HG02588 (cell line): Measurements from ENCODE around the gene CNGA3.

ENCODE experiments used
- ATAC-seq: cut with Tn5 transposase; IDR thresholded peaks from one replicate; pipeline ENCODE4 v1.9.1; 2021; ENCODE audit warnings: mild to moderate bottlenecking, moderate library complexity; ENCODE audit not compliant: unreplicated experiment

CNGA3 gene

GRCh38 chr2:98327776-98328175, 18.5 kb upstream of the CNGA3 start:
- no peak for ATAC-seq

GRCh38 chr2:98329549-98329948, 16.7 kb upstream of the CNGA3 start:
- ATAC-seq, result no peak

- ATAC-seq, result no peak
Observed at GRCh38 chr2:98332989-98333388, 13.3 kb upstream of the CNGA3 start.

GRCh38 chr2:98333922-98334321, 12.3 kb upstream of the CNGA3 start:
- no peak for ATAC-seq

GRCh38 chr2:98334439-98335078, 11.7 kb upstream of the CNGA3 start:
- no peak for ATAC-seq

- no peak for ATAC-seq
Observed at GRCh38 chr2:98335271-98335670, 11.0 kb upstream of the CNGA3 start.

GRCh38 chr2:98341241-98341640, 5.0 kb upstream of the CNGA3 start:
- no peak for ATAC-seq

GRCh38 chr2:98343285-98343684, 3.0 kb upstream of the CNGA3 start:
- no peak for ATAC-seq

- ATAC-seq, result no peak
Observed at GRCh38 chr2:98347298-98348065, 1.2 kb downstream of the CNGA3 start.

- no peak for ATAC-seq
Observed at GRCh38 chr2:98348066-98348561, 1.9 kb downstream of the CNGA3 start.

- no peak for ATAC-seq
Observed at GRCh38 chr2:98350411-98350810, 4.2 kb downstream of the CNGA3 start.

- ATAC-seq, result no peak
Observed at GRCh38 chr2:98355881-98356280, 9.6 kb downstream of the CNGA3 start.

GRCh38 chr2:98356729-98357128, 10.5 kb downstream of the CNGA3 start:
- ATAC-seq, result no peak

- ATAC-seq, result no peak
Observed at GRCh38 chr2:98357849-98358248, 11.6 kb downstream of the CNGA3 start.

GRCh38 chr2:98359986-98360385, 13.7 kb downstream of the CNGA3 start:
- ATAC-seq, result no peak

- no peak for ATAC-seq
Observed at GRCh38 chr2:98367721-98368120, 21.5 kb downstream of the CNGA3 start.

GRCh38 chr2:98369710-98370239, 23.5 kb downstream of the CNGA3 start:
- no peak for ATAC-seq

- ATAC-seq, result no peak
Observed at GRCh38 chr2:98372121-98372520, 25.9 kb downstream of the CNGA3 start.

GRCh38 chr2:98372579-98372978, 26.3 kb downstream of the CNGA3 start:
- ATAC-seq, result no peak

GRCh38 chr2:98374286-98374685, 28.0 kb downstream of the CNGA3 start:
- no peak for ATAC-seq

GRCh38 chr2:98374958-98375570, 28.8 kb downstream of the CNGA3 start:
- no peak for ATAC-seq
